Lower leg skin (tissue), 3 donors: ENCODE results near the gene BAD.
"Not testable (repeated sequence)": the region's sequence is repeated elsewhere in the genome, so short reads cannot be mapped to it uniquely, and the experiment has no call there.

Source experiments
- CTCF ChIP-seq, 3 donors: fragments of 450-650 bp; IDR thresholded peaks; one replicate each; pipeline ENCODE4 v1.5.1; 2016; ENCODE audit warnings: antibody characterized with exemption in 3 of 3, mild to moderate bottlenecking in 3 of 3, moderate library complexity in 2 of 3
- POLR2A ChIP-seq, 2 donors: fragments of 450-650 bp; IDR thresholded peaks; one replicate each; pipeline ENCODE4 v1.6.1; 2016 to 2017; ENCODE audit warnings: antibody characterized with exemption in 2 of 2, mild to moderate bottlenecking in 1 of 2, moderate library complexity in 1 of 2

- TF ChIP-seq CTCF, POLR2A (IDR thresholded peaks at IDR 0.05): not testable (repeated sequence)
Observed at GRCh38 chr11:64246621-64246870, 37.9 kb downstream of the BAD start.
